CD14-positive monocyte (primary cell): ENCODE data around the gene EIF4E2. TPM values are rescaled to one million over a fixed set of nuclear protein-coding genes. Genes with fewer than 3 reads are reported as not detected.

Experiments
- DNase-seq, 3 donors: peaks; one replicate each; pipeline ENCODE4 v3.0.0-alpha.2; 2011 to 2022
- H2AFZ ChIP-seq: 2 replicates; pipeline ENCODE4 v1.6.0; 2012; ENCODE audit warnings: mild to moderate bottlenecking, low read depth, low read length, inconsistent platforms; ENCODE audit not compliant: insufficient read depth, poor library complexity, severe bottlenecking
- H3K27ac ChIP-seq, 2 donors: 1 replicate in 1 of 2; 2 replicates in 1 of 2; pipeline ENCODE4 v1.5.1; 2012 to 2013; ENCODE audit warnings: low read length in 2 of 2, control low read depth in 1 of 2, inconsistent platforms in 1 of 2, low read depth in 1 of 2, mild to moderate bottlenecking in 1 of 2
- H3K27me3 ChIP-seq, 2 donors: one replicate each; pipeline versions ENCODE4 v1.6.0 to v1.6.1; 2011 to 2013; ENCODE audit warnings: low read length in 2 of 2; ENCODE audit not compliant: control insufficient read depth in 2 of 2, insufficient read depth in 2 of 2
- H3K36me3 ChIP-seq, 2 donors: replicated peaks in 1 of 2; 1 replicate in 1 of 2; 2 replicates in 1 of 2; pipeline versions ENCODE4 v1.5.1 to v1.6.1; 2012 to 2013; ENCODE audit warnings: low read length in 2 of 2, control low read depth in 1 of 2, inconsistent platforms in 1 of 2, mild to moderate bottlenecking in 1 of 2; ENCODE audit not compliant: insufficient read depth in 2 of 2, control insufficient read depth in 1 of 2
- H3K4me1 ChIP-seq, 2 donors: 1 replicate in 1 of 2; 2 replicates in 1 of 2; pipeline versions ENCODE4 v1.5.1 to v1.6.1; 2012 to 2013; ENCODE audit warnings: low read length in 2 of 2, control low read depth in 1 of 2, inconsistent platforms in 1 of 2, mild to moderate bottlenecking in 1 of 2, moderate library complexity in 1 of 2; ENCODE audit not compliant: insufficient read depth in 2 of 2, control insufficient read depth in 1 of 2
- H3K4me2 ChIP-seq: replicated peaks from 2 replicates; pipeline ENCODE3; 2012; ENCODE audit warnings: low read length, moderate library complexity, mild to moderate bottlenecking; ENCODE audit not compliant: poor library complexity, severe bottlenecking; ENCODE audit errors: extremely low read depth
- H3K4me3 ChIP-seq, 3 experiments: fragments of 200-600 bp in 1 of 3; sonication (generic) in 1 of 3; replicated peaks in 1 of 3; 1 replicate in 2 of 3; 2 replicates in 1 of 3; pipeline ENCODE4 v1.5.1; 2011 to 2013; ENCODE audit warnings: low read length in 3 of 3, mild to moderate bottlenecking in 3 of 3, control low read depth in 2 of 3, low read depth in 2 of 3, inconsistent platforms in 1 of 3, moderate library complexity in 1 of 3
- H3K79me2 ChIP-seq: 2 replicates; pipeline ENCODE4 v1.6.0; 2012; ENCODE audit warnings: mild to moderate bottlenecking, control low read depth, inconsistent platforms, low read length, moderate library complexity; ENCODE audit not compliant: insufficient read depth
- H3K9ac ChIP-seq: 2 replicates; pipeline ENCODE4 v1.6.0; 2017; ENCODE audit warnings: low read length, mild to moderate bottlenecking; ENCODE audit not compliant: insufficient read depth, poor library complexity, severe bottlenecking
- H3K9me3 ChIP-seq, 2 donors: replicated peaks in 1 of 2; 1 replicate in 1 of 2; 2 replicates in 1 of 2; pipeline versions ENCODE4 v1.5.1 to v1.6.1; 2012 to 2013; ENCODE audit warnings: low read length in 2 of 2, control low read depth in 1 of 2; ENCODE audit not compliant: control insufficient read depth in 1 of 2, insufficient read depth in 1 of 2
- H4K20me1 ChIP-seq: 2 replicates; pipeline ENCODE4 v1.6.0; 2012; ENCODE audit warnings: mild to moderate bottlenecking, low read length, control low read depth, moderate library complexity; ENCODE audit not compliant: insufficient read depth
- H3K27ac Mint-ChIP-seq, 7 donors: one replicate each; pipeline ENCODE4 v1.8.0; 2020; ENCODE audit warnings: mild to moderate bottlenecking in 7 of 7, mixed read lengths in 7 of 7, moderate library complexity in 6 of 7, inconsistent platforms in 2 of 7
- H3K27me3 Mint-ChIP-seq, 3 donors: one replicate each; pipeline ENCODE4 v1.8.0; 2021 to 2022; ENCODE audit warnings: low read depth in 3 of 3, mild to moderate bottlenecking in 3 of 3, mixed read lengths in 3 of 3, moderate library complexity in 3 of 3, inconsistent platforms in 1 of 3
- H3K36me3 Mint-ChIP-seq, 2 donors: one replicate each; pipeline ENCODE4 v1.8.0; 2020; ENCODE audit warnings: mixed read lengths in 2 of 2, inconsistent platforms in 1 of 2, mild to moderate bottlenecking in 1 of 2
- H3K4me1 Mint-ChIP-seq: one replicate; pipeline ENCODE4 v1.8.0; 2020; ENCODE audit warnings: mild to moderate bottlenecking, mixed read lengths
- H3K4me3 Mint-ChIP-seq, 2 donors: one replicate each; pipeline ENCODE4 v1.8.0; 2020; ENCODE audit warnings: mild to moderate bottlenecking in 2 of 2, mixed read lengths in 2 of 2, moderate library complexity in 1 of 2
- H3K9me3 Mint-ChIP-seq, 7 donors: one replicate each; pipeline ENCODE4 v1.8.0; 2020 to 2022; ENCODE audit warnings: mixed read lengths in 7 of 7, mild to moderate bottlenecking in 6 of 7, moderate library complexity in 6 of 7, inconsistent platforms in 2 of 7
- WGBS: methylation state at CpG from one replicate; pipeline ENCODE4 v1.1.5; 2013; ENCODE audit warnings: missing lambda C conversion rate; ENCODE audit not compliant: insufficient coverage; 5-methylcytosine and 5-hydroxymethylcytosine counted together
- intact Hi-C, 2 donors: fragments of 100-400 bp; cut with micrococcal nuclease; formaldehyde crosslinking; loops; one replicate each; pipeline versions ENCODE4 v1.15.0 to v1.15.1; 2023
- polyA plus RNA-seq, 3 donors: library from polyadenylated mRNA; depleted of rRNA in 1 of 3; unstranded in 2 of 3; stranded (reverse) in 1 of 3; fragments of 300-500 nt in 2 of 3; fragments of >200 nt in 1 of 3; fragmentation: Illumina TruSeq in 2 of 3; gene quantifications; 1 replicate in 2 of 3; 2 replicates in 1 of 3; pipeline ENCODE4 v1.2.3, GENCODE V29; 2012 to 2021
- TF ChIP-seq, protein P1 (sequence below): fragments of 200-600 bp; IDR thresholded peaks from one replicate; pipeline ENCODE4 v1.8.0; 2022; ENCODE audit warnings: antibody characterized with exemption, mild to moderate bottlenecking

EIF4E2 gene
- polyA plus RNA-seq, 3 donors = 67.2 to 213 (median 188) TPM

DNA sequence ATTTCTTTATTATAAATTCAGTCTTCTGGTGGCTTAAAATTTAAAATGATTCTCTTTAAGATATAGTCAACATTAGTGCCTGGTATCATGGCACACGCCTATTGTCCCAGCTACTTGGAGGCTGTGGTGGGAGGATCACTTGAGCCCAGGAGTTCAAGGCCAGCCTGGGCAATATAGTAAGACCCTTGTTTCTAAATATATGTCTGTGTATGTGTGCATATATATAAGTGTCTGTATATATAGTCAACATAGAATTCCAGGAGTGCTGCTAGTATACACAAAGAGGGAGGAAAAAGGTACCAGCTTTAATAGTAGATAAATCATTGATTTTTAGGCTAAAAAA is 24.9 kb downstream of the EIF4E2 start:
- H4K20me1 ChIP-seq = peaks cover 17% of the 10 kb centered on the region
- no peak overlapping the region for H3K4me3 ChIP-seq
- no peaks in the 10 kb centered on the region for H3K9me3 ChIP-seq
- no peak overlapping the region for H3K9ac ChIP-seq
- Mint-ChIP-seq H3K36me3 (peaks cover 69 to 96% of the 10 kb centered on the region in 2 donors), H3K4me1 (no peaks in the 10 kb centered on the region), H3K9me3 (peaks cover 0 to 1% (median 0%) of the 10 kb centered on the region in 7 donors), H3K27me3 (no peaks in the 10 kb centered on the region), H3K27ac (no peak overlapping the region), H3K4me3 (no peak overlapping the region)
- H3K27me3 ChIP-seq = no peaks in the 10 kb centered on the region
- intact Hi-C loops = no loop called here
- no peak overlapping the region for H3K27ac ChIP-seq
- TF ChIP-seq, protein P1, sequence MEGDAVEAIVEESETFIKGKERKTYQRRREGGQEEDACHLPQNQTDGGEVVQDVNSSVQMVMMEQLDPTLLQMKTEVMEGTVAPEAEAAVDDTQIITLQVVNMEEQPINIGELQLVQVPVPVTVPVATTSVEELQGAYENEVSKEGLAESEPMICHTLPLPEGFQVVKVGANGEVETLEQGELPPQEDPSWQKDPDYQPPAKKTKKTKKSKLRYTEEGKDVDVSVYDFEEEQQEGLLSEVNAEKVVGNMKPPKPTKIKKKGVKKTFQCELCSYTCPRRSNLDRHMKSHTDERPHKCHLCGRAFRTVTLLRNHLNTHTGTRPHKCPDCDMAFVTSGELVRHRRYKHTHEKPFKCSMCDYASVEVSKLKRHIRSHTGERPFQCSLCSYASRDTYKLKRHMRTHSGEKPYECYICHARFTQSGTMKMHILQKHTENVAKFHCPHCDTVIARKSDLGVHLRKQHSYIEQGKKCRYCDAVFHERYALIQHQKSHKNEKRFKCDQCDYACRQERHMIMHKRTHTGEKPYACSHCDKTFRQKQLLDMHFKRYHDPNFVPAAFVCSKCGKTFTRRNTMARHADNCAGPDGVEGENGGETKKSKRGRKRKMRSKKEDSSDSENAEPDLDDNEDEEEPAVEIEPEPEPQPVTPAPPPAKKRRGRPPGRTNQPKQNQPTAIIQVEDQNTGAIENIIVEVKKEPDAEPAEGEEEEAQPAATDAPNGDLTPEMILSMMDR = no peak
- WGBS = no CpG with 5 or more reads among the region's 1 CpG
- H3K79me2 ChIP-seq = no peaks in the 10 kb centered on the region
- H3K36me3 ChIP-seq = peaks cover 67 to 99% of the 10 kb centered on the region in 2 donors
- H2AFZ ChIP-seq = no peak overlapping the region
- H3K4me2 ChIP-seq = no peak overlapping the region
- no peaks in the 10 kb centered on the region for H3K4me1 ChIP-seq
- no peak for DNase-seq

DNA sequence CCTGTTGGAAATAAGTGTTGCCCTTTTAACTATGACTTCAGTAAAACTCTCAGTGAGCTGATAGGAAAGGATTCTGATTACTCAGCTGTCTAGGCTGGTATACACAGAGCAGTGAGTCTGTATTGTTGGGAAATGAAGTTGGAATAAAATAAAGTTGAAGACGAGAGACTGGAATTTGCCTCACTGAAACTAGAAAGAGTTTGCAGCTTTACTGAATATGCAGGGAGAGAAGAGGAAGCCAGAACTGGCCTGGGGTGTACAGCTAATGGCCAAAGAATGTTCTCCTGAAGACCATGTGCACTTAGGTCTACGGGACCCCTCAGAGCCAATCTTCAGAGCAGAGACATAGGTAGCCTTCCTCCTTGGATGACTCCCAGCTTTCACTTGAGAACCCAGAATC is 26.5 kb downstream of the EIF4E2 start:
- DNase-seq = no peak
- no peak overlapping the region for H3K27ac ChIP-seq
- no peak overlapping the region for H3K27ac Mint-ChIP-seq
- intact Hi-C loops = no loop called here
- H3K4me1 Mint-ChIP-seq = no peaks in the 10 kb centered on the region
- H3K27me3 Mint-ChIP-seq = no peaks in the 10 kb centered on the region
- WGBS = 100% methylated on average over 2 of the region's 2 CpGs
- H3K9me3 Mint-ChIP-seq = no peaks in the 10 kb centered on the region
- TF ChIP-seq, protein P1 = no peak
- no peaks in the 10 kb centered on the region for H3K4me1 ChIP-seq
- H3K36me3 Mint-ChIP-seq = peaks cover 70 to 96% of the 10 kb centered on the region in 2 donors
- H3K4me3 Mint-ChIP-seq = no peak overlapping the region
- no peak overlapping the region for H3K4me2 ChIP-seq
- peaks cover 7% of the 10 kb centered on the region for H4K20me1 ChIP-seq
- no peaks in the 10 kb centered on the region for H3K79me2 ChIP-seq
- H3K9me3 ChIP-seq = no peaks in the 10 kb centered on the region
- no peak overlapping the region for H3K9ac ChIP-seq
- H3K27me3 ChIP-seq = no peaks in the 10 kb centered on the region
- H3K4me3 ChIP-seq = no peak overlapping the region
- H3K36me3 ChIP-seq = peaks cover 65 to 99% of the 10 kb centered on the region in 2 donors
- no peak overlapping the region for H2AFZ ChIP-seq
